K562 (cell line): ENCODE results near the gene PLXNB2. TPM values are rescaled to one million over a fixed set of nuclear protein-coding genes. Genes with fewer than 3 reads are reported as not detected.

Experiments
- ATAC-seq: fragments of 200-7000 bp; cut with Tn5 transposase; 3 replicates; pipeline ENCODE4 v1.9.1; 2020; ENCODE audit warnings: moderate library complexity
- BruUV-seq: library from RNA; stranded (reverse); fragments of 400-500 nt; replicated peaks from 2 replicates; lab custom pipeline; 2021; lab: Mats Ljungman, UMichigan
- CTCF ChIA-PET: fragments of 300-600 bp; formaldehyde crosslinking; extraction: SDS; loops from one replicate; lab custom pipeline; 2021; ENCODE audit warnings: low intra/inter-chr PET ratio; lab: Yijun Ruan, JAX
- POLR2A ChIA-PET: fragments of 300-600, 350-650 bp; sonication (Branson Sonifier 250); formaldehyde crosslinking; extraction: SDS; loops from one replicate; lab custom pipeline; 2021; ENCODE audit warnings: antibody characterized with exemption, inconsistent platforms; lab: Yijun Ruan, JAX
- DNase-seq, 4 experiments: peaks; one replicate each; pipeline versions ENCODE4 v3.0.0 to v3.0.0-alpha.2; 2011 to 2018; ENCODE audit warnings: low spot score in 3 of 4, mixed read lengths in 3 of 4; ENCODE audit errors: extremely low read depth in 1 of 4
- FAIRE-seq: peaks from 2 replicates; lab custom pipeline; 2011; peaks lifted over from hg19 to GRCh38; lab: Jason Lieb, UNC
- H2AFZ ChIP-seq: 2 replicates; pipeline ENCODE4 v1.6.0; 2011; ENCODE audit warnings: low read depth, low read length, control low read depth, inconsistent platforms
- H3K27ac ChIP-seq: fragments of 200-600 bp; 3 replicates; pipeline ENCODE4 v1.8.0; 2011; ENCODE audit warnings: low read depth, mild to moderate bottlenecking, control low read depth, inconsistent platforms, low read length, moderate library complexity, mixed read lengths; ENCODE audit errors: extremely low read depth
- H3K27me3 ChIP-seq, 2 experiments: fragments of 300-600 bp in 1 of 2; 2 replicates in 1 of 2; 3 replicates in 1 of 2; pipeline versions ENCODE4 v1.6.0 to v1.8.0; 2011; ENCODE audit warnings: inconsistent platforms in 2 of 2, low read length in 2 of 2, mild to moderate bottlenecking in 1 of 2, mixed read lengths in 1 of 2, moderate library complexity in 1 of 2; ENCODE audit not compliant: control insufficient read depth in 2 of 2, insufficient read depth in 2 of 2
- H3K36me3 ChIP-seq: fragments of 300-600 bp; 3 replicates; pipeline ENCODE4 v1.8.0; 2011; ENCODE audit warnings: mild to moderate bottlenecking, low read length, inconsistent platforms; ENCODE audit not compliant: control insufficient read depth, insufficient read depth
- H3K4me1 ChIP-seq, 2 experiments: fragments of 200-600 bp in 1 of 2; replicated peaks in 1 of 2; 2 replicates in 1 of 2; 3 replicates in 1 of 2; pipeline versions ENCODE4 v1.5.1 to v1.8.0; 2011; ENCODE audit warnings: inconsistent platforms in 2 of 2, low read length in 2 of 2, mild to moderate bottlenecking in 1 of 2, mixed read lengths in 1 of 2, moderate library complexity in 1 of 2; ENCODE audit not compliant: control insufficient read depth in 2 of 2, insufficient read depth in 2 of 2
- H3K4me2 ChIP-seq: 2 replicates; pipeline ENCODE4 v1.6.1; 2011; ENCODE audit warnings: low read length, control low read depth, inconsistent platforms, mixed read lengths; ENCODE audit not compliant: insufficient read depth
- H3K4me3 ChIP-seq: fragments of 200-600 bp; sonication (generic), shearing (Covaris generic); 2 replicates; pipeline ENCODE4 v1.5.1; 2016; ENCODE audit warnings: control low read depth, inconsistent platforms
- H3K79me2 ChIP-seq: fragments of 200-600 bp; 3 replicates; pipeline ENCODE4 v1.8.0; 2011; ENCODE audit warnings: low read length, inconsistent platforms; ENCODE audit not compliant: control insufficient read depth, insufficient read depth
- H3K9ac ChIP-seq, 2 experiments: 2 replicates each; pipeline versions ENCODE4 v1.6.0 to v1.6.1; 2011; ENCODE audit warnings: low read depth in 2 of 2, low read length in 2 of 2, control low read depth in 1 of 2, inconsistent platforms in 1 of 2, mild to moderate bottlenecking in 1 of 2, mixed read lengths in 1 of 2; ENCODE audit not compliant: insufficient read depth in 1 of 2
- H3K9me1 ChIP-seq: one replicate; pipeline ENCODE4 v1.6.0; 2011; ENCODE audit warnings: inconsistent platforms, mild to moderate bottlenecking, low read length, moderate library complexity; ENCODE audit not compliant: control insufficient read depth, insufficient read depth
- H3K9me3 ChIP-seq: replicated peaks from 2 replicates; pipeline ENCODE4 v1.5.1; 2011; ENCODE audit warnings: low read depth, low read length, inconsistent platforms; ENCODE audit not compliant: control insufficient read depth, insufficient read depth
- H4K20me1 ChIP-seq: replicated peaks from 2 replicates; pipeline ENCODE4 v1.6.1; 2011; ENCODE audit warnings: low read length, inconsistent platforms, mixed read lengths; ENCODE audit not compliant: control insufficient read depth, insufficient read depth
- BCL6 ChIP-seq: fragments of 250-450 bp; sonication (Bioruptor Pico); IDR thresholded peaks from 2 replicates; pipeline ENCODE4 v1.4.0; 2020
- HNRNPK ChIP-seq: fragments of 200-400 bp; formaldehyde crosslinking; IDR thresholded peaks from one replicate; pipeline ENCODE4 v1.6.1; 2018; ENCODE audit warnings: mild to moderate bottlenecking, low read depth, low read length; ENCODE audit not compliant: poor library complexity, severe bottlenecking
- KAT2B ChIP-seq: IDR thresholded peaks from one replicate; pipeline ENCODE4 v1.6.1; 2012; ENCODE audit warnings: low read depth, mild to moderate bottlenecking, control low read depth, inconsistent platforms, low read length, moderate library complexity
- KDM2B ChIP-seq: fragments of 250-450 bp; sonication (Bioruptor Pico); IDR thresholded peaks from 2 replicates; pipeline ENCODE4 v1.8.0; 2021; ENCODE audit warnings: mild to moderate bottlenecking, moderate library complexity
- MCM2 ChIP-seq: fragments of 450-650 bp; IDR thresholded peaks from 2 replicates; pipeline ENCODE4 v1.6.1; 2017; ENCODE audit warnings: low read depth, mild to moderate bottlenecking
- PHB2 ChIP-seq: fragments of 450-650 bp; IDR thresholded peaks from 2 replicates; pipeline ENCODE4 v1.6.1; 2017; ENCODE audit warnings: low read depth
- SIN3A ChIP-seq, 2 experiments: fragments of 150-350 bp in 1 of 2; IDR thresholded peaks; 2 replicates each; pipeline ENCODE4 v1.6.1; 2011 to 2016; ENCODE audit warnings: borderline replicate concordance in 2 of 2, low read depth in 2 of 2, low read length in 2 of 2, mild to moderate bottlenecking in 2 of 2, moderate library complexity in 2 of 2; ENCODE audit not compliant: control insufficient read depth in 1 of 2
- STAT5A ChIP-seq: IDR thresholded peaks from 2 replicates; pipeline ENCODE4 v1.6.1; 2012; ENCODE audit warnings: low read length, inconsistent platforms, borderline replicate concordance
- ZNF12 ChIP-seq: sonication (generic); formaldehyde crosslinking; IDR thresholded peaks from 2 replicates; pipeline ENCODE4 v1.4.0; 2020; ENCODE audit warnings: mild to moderate bottlenecking, missing genetic modification reagents
- ZNF316 ChIP-seq: fragments of 450-650 bp; IDR thresholded peaks from 2 replicates; pipeline ENCODE4 v1.6.1; 2016
- ZNF668 ChIP-seq: fragments of 250-450 bp; sonication (Bioruptor Pico); IDR thresholded peaks from 2 replicates; pipeline ENCODE4 v1.8.0; 2022; ENCODE audit warnings: mild to moderate bottlenecking, inconsistent platforms
- ZNF717 ChIP-seq: fragments of 250-450 bp; sonication (Bioruptor Pico); IDR thresholded peaks from 2 replicates; pipeline ENCODE4 v1.5.0; 2021
- WGBS: fragments of 100-300 bp; shearing (Covaris generic); methylation state at CpG from one replicate; pipeline ENCODE4 v1.1.6; 2016; ENCODE audit warnings: low coverage, mixed read lengths; ENCODE audit not compliant: insufficient coverage; ENCODE audit errors: missing lambda C conversion rate; 5-methylcytosine and 5-hydroxymethylcytosine counted together
- in situ Hi-C: fragments of 300-500 bp; cut with MboI; formaldehyde crosslinking; loops from 4 replicates; pipeline ENCODE4 v1.15.0; 2018; ENCODE audit warnings: inconsistent platforms, mixed read lengths
- intact Hi-C: fragments of 100-400 bp; cut with micrococcal nuclease; formaldehyde crosslinking; loops from 2 replicates; pipeline ENCODE4 v1.14.2; 2022
- polyA plus RNA-seq, 8 experiments: library from polyadenylated mRNA; depleted of rRNA in 4 of 8; stranded (reverse) in 5 of 8; unstranded in 3 of 8; fragments of >200 nt; fragmentation: Nextera tagmentation in 2 of 8; fragmentation: Illumina TruSeq in 1 of 8; extraction: Ambion mirVana in 2 of 8; extraction: Trizol in 1 of 8; gene quantifications; 2 replicates each; pipeline versions ENCODE4 v1.2.1 to v1.2.3, GENCODE V29; 2011 to 2014; ENCODE audit warnings: inconsistent platforms in 1 of 8, missing spikeins in 1 of 8
- total RNA-seq, 7 experiments: library from RNA; depleted of rRNA in 6 of 7; stranded (reverse); fragments of >200 nt in 6 of 7; fragmentation: Illumina TruSeq in 2 of 7; extraction: Trizol in 2 of 7; gene quantifications; 2 replicates each; pipeline versions ENCODE4 v1.2.1 to v1.2.3, GENCODE V29; 2011 to 2021; ENCODE audit warnings: low replicate concordance in 1 of 7
- TF ChIP-seq, protein P1 (sequence below): sonication (generic); formaldehyde crosslinking; IDR thresholded peaks from 2 replicates; pipeline ENCODE4 v1.9.0; 2022; ENCODE audit warnings: mild to moderate bottlenecking, missing genetic modification reagents
- TF ChIP-seq, protein P2 (sequence below): sonication (generic); formaldehyde crosslinking; IDR thresholded peaks from 2 replicates; pipeline ENCODE4 v1.8.0; 2022; ENCODE audit warnings: mild to moderate bottlenecking, missing genetic modification reagents

The PLXNB2 gene
- total and polyA plus RNA-seq, 9 of the 15 experiments (the other 6 are each of a cell fraction or from before 2014, with no cell fraction given): 0.15 to 45.1 (median 13.6) TPM

DNA sequence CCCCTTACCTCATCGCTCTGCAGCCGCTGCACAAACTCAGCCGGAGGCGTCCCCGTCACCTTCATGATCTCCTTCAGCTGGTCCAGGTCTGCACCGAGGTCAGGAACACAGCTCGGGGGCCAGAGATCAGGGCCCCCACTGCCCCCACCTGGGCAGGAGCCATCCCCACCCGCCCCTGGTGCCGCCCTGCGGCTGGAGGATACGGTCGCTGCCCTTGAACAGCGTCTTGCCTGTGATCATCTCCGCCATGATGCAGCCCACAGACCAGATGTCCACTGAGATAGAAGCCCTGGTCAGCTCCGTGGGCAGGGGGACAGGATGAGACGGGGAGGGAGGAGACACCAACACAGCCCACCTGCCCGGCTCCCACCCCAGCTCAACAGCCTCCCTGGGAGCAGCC, 51.8 kb downstream of the PLXNB2 start:
- FAIRE-seq (no peak), DNase-seq (no peak), ATAC-seq (no peak)
- Histone ChIP-seq H3K79me2 (peaks cover 25% of the 10 kb centered on the region), H3K9me1 (no peaks in the 10 kb centered on the region), H3K4me3 (no peak overlapping the region), H2AFZ (no peak overlapping the region), H4K20me1 (no peaks in the 10 kb centered on the region), H3K9ac (no peak overlapping the region; a peak in 1 of 4 replicates), H3K4me1 (peaks cover 0 to 93% of the 10 kb centered on the region in 2 experiments; a peak in 3 of 5 replicates), H3K4me2 (no peak overlapping the region), H3K36me3 (peaks cover 60% of the 10 kb centered on the region; the same call in 1 of the 3 replicates), H3K9me3 (no peaks in the 10 kb centered on the region), H3K27ac (no peak overlapping the region), H3K27me3 (no peaks in the 10 kb centered on the region)
- intact Hi-C loops: no loop called here
- ChIA-PET POLR2A (interaction anchor here (0.6 to 1.2 kb wide), 3 partner anchors 10 to 48 kb away, joined by 3 to 4 read pairs (median 3); no protein-coding TSS in a partner anchor), CTCF (no interaction called here)
- in situ Hi-C loops: no loop called here
- WGBS: 93% methylated on average over 3 of the region's 17 CpGs
- no TSS peak for BruUV-seq
- no peak for TF ChIP-seq STAT5A
- TF ChIP-seq KDM2B (CRISPR knock-in tag): no peak
- TF ChIP-seq, protein P1, sequence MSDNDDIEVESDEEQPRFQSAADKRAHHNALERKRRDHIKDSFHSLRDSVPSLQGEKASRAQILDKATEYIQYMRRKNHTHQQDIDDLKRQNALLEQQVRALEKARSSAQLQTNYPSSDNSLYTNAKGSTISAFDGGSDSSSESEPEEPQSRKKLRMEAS (CRISPR knock-in tag): no peak
- no peak for TF ChIP-seq MCM2
- no peak for TF ChIP-seq KAT2B
- TF ChIP-seq ZNF316: no peak
- TF ChIP-seq PHB2: no peak
- TF ChIP-seq, protein P2, sequence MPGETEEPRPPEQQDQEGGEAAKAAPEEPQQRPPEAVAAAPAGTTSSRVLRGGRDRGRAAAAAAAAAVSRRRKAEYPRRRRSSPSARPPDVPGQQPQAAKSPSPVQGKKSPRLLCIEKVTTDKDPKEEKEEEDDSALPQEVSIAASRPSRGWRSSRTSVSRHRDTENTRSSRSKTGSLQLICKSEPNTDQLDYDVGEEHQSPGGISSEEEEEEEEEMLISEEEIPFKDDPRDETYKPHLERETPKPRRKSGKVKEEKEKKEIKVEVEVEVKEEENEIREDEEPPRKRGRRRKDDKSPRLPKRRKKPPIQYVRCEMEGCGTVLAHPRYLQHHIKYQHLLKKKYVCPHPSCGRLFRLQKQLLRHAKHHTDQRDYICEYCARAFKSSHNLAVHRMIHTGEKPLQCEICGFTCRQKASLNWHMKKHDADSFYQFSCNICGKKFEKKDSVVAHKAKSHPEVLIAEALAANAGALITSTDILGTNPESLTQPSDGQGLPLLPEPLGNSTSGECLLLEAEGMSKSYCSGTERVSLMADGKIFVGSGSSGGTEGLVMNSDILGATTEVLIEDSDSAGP: no peak
- no peak for TF ChIP-seq ZNF12 (CRISPR knock-in tag)
- no peak for TF ChIP-seq ZNF717
- TF ChIP-seq HNRNPK: no peak
- no peak for TF ChIP-seq BCL6 (CRISPR knock-in tag)
- no peak for TF ChIP-seq SIN3A (IDR thresholded peaks at IDR 0.05; ENCODE audit: borderline replicate concordance in 2 of 2, control insufficient read depth in 1 of 2, low read depth in 2 of 2, low read length in 2 of 2)
- no peak for TF ChIP-seq ZNF668 (CRISPR knock-in tag)
